Caco-2 (cell line): ENCODE data around the gene RNF167. TPM values are rescaled to one million over a fixed set of nuclear protein-coding genes. Genes with fewer than 3 reads are reported as not detected.

Experiments used
- BruUV-seq: library from RNA; stranded (reverse); fragments of 400-500 nt; replicated peaks from 2 replicates; lab custom pipeline; 2021; lab: Mats Ljungman, UMichigan
- CTCF ChIA-PET: fragments of 300-600 bp; sonication (Branson Sonifier 250); formaldehyde crosslinking; loops from one replicate; lab custom pipeline; 2022; ENCODE audit warnings: antibody characterized with exemption; lab: Charles Lee
- POLR2A ChIA-PET: fragments of 300-600 bp; sonication (Branson Sonifier 250); formaldehyde crosslinking; loops from one replicate; lab custom pipeline; 2022; ENCODE audit warnings: antibody characterized with exemption; lab: Charles Lee
- DNase-seq, 2 experiments: peaks; one replicate each; pipeline versions ENCODE4 v3.0.0 to v3.0.0-alpha.2; 2020 to 2022
- H3K27me3 ChIP-seq: replicated peaks from 2 replicates; pipeline ENCODE4 v1.6.0; 2011; ENCODE audit warnings: low read length; ENCODE audit not compliant: control insufficient read depth, insufficient read depth
- H3K36me3 ChIP-seq: 2 replicates; pipeline ENCODE4 v1.5.1; 2011; ENCODE audit warnings: low read length; ENCODE audit not compliant: control insufficient read depth, insufficient read depth
- H3K4me1 ChIP-seq: fragments of 250-450 bp; sonication (Bioruptor Pico); 2 replicates; pipeline ENCODE4 v1.5.1; 2020; ENCODE audit warnings: mild to moderate bottlenecking
- H3K4me3 ChIP-seq: 2 replicates; pipeline ENCODE4 v1.5.1; 2011; ENCODE audit warnings: low read depth, mild to moderate bottlenecking, control low read depth, low read length
- H3K9me3 ChIP-seq: fragments of 250-450 bp; sonication (Bioruptor Pico); 2 replicates; pipeline ENCODE4 v1.5.1; 2020; ENCODE audit warnings: mild to moderate bottlenecking, moderate library complexity
- H3K27ac Mint-ChIP-seq: one replicate; pipeline ENCODE4 v1.8.0; 2022; ENCODE audit warnings: mixed read lengths; ENCODE audit not compliant: unreplicated experiment
- H3K27me3 Mint-ChIP-seq: one replicate; pipeline ENCODE4 v1.8.0; 2022; ENCODE audit warnings: mixed read lengths; ENCODE audit not compliant: insufficient read depth, unreplicated experiment
- H3K36me3 Mint-ChIP-seq: one replicate; pipeline ENCODE4 v1.8.0; 2022; ENCODE audit warnings: mild to moderate bottlenecking, mixed read lengths; ENCODE audit not compliant: insufficient read depth, unreplicated experiment
- H3K4me1 Mint-ChIP-seq: one replicate; pipeline ENCODE4 v1.8.0; 2022; ENCODE audit warnings: low read depth, mixed read lengths; ENCODE audit not compliant: unreplicated experiment
- H3K4me3 Mint-ChIP-seq: one replicate; pipeline ENCODE4 v1.8.0; 2022; ENCODE audit warnings: mild to moderate bottlenecking, moderate library complexity, mixed read lengths; ENCODE audit not compliant: unreplicated experiment
- H3K9me3 Mint-ChIP-seq: one replicate; pipeline ENCODE4 v1.8.0; 2022; ENCODE audit warnings: mixed read lengths; ENCODE audit not compliant: unreplicated experiment
- intact Hi-C: fragments of 100-400 bp; cut with micrococcal nuclease; formaldehyde crosslinking; loops from one replicate; pipeline ENCODE4 v1.10.0; 2022; ENCODE audit not compliant: unreplicated experiment
- total RNA-seq: library from RNA; stranded (reverse); gene quantifications from 2 replicates; pipeline ENCODE4 v1.2.3, GENCODE V29; 2022
- TF ChIP-seq, protein P1 (sequence below), 2 experiments: fragments of 200-600 bp in 1 of 2; IDR thresholded peaks; 1 replicate in 1 of 2; 2 replicates in 1 of 2; pipeline versions ENCODE4 v1.5.1 to v1.8.0; 2011 to 2022; ENCODE audit warnings: antibody characterized with exemption in 1 of 2, control low read depth in 1 of 2, inconsistent platforms in 1 of 2, low read depth in 1 of 2, low read length in 1 of 2, mild to moderate bottlenecking in 1 of 2, moderate library complexity in 1 of 2; ENCODE audit not compliant: insufficient read depth in 1 of 2, severe bottlenecking in 1 of 2, unreplicated experiment in 1 of 2

Gene RNF167
- total RNA-seq, 1 experiment from 2014 or later, result 60.9 TPM

DNA sequence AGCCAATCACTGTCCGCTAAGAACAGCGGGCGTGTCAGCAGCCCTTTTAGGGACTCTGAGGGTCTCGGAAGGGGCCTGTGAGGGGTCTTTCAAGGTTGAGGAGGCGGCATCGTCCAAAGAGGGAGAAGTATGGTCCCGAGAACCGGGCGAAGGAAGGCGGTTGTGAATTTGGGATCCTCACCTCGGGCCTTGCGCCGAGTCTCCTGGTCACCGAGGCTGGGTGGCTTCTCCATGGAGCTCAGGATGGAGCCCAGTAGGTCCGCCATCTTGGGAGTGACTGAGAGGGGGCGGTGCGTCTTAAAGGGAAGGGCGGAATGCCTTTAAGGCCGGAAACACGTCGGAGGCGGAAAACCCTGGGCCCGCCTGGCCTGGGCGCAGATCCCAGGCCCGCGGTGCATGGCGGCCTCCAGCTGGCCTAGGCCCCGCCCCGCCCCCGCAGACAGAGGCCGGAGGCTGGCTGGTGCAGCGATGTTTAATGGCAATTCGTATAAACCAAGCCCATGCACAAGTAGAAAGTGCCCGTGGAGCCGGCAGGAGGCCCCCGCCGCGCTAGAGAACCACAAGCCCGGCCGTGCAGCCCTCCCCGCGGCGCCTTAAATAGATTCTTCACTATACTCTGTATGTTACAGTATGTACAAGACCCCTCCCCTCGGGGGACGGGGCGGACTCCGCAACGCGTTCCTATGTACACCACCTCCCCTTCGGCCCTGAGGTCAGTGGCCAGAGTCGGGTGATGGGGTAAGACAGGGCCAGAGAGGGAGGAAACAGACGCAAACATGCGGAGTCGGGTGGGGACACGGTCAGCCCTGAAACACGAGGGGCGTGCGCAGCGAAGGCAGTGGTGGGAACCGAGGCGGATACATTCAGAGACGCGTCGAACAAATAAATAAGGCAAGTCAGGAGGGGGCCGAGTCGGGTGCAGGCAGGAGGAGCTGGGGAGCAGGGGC lies 27.7 kb downstream of the RNF167 start, which contains the start of gene SPAG7:
SPAG7 (minus strand) TSS at position 279 of the 947 bp plus-strand sequence; CDS start at position 266, 13 bp downstream.
- no TSS peak for BruUV-seq
- TF ChIP-seq, protein P1, sequence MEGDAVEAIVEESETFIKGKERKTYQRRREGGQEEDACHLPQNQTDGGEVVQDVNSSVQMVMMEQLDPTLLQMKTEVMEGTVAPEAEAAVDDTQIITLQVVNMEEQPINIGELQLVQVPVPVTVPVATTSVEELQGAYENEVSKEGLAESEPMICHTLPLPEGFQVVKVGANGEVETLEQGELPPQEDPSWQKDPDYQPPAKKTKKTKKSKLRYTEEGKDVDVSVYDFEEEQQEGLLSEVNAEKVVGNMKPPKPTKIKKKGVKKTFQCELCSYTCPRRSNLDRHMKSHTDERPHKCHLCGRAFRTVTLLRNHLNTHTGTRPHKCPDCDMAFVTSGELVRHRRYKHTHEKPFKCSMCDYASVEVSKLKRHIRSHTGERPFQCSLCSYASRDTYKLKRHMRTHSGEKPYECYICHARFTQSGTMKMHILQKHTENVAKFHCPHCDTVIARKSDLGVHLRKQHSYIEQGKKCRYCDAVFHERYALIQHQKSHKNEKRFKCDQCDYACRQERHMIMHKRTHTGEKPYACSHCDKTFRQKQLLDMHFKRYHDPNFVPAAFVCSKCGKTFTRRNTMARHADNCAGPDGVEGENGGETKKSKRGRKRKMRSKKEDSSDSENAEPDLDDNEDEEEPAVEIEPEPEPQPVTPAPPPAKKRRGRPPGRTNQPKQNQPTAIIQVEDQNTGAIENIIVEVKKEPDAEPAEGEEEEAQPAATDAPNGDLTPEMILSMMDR (IDR thresholded peaks at IDR 0.05; ENCODE audit: insufficient read depth in 1 of 2, low read depth in 1 of 2, low read length in 1 of 2, severe bottlenecking in 1 of 2, unreplicated experiment in 1 of 2), result no peak
- Histone ChIP-seq H3K9me3 (no peaks in the 10 kb centered on the region), H3K4me1 (peaks cover 4% of the 10 kb centered on the region; the same call in 1 of the 2 replicates), H3K36me3 (no peaks in the 10 kb centered on the region), H3K4me3 (peak within 1 kb of the TSS; percentile 68), H3K27me3 (no peaks in the 10 kb centered on the region)
- Mint-ChIP-seq H3K4me1 (no peaks in the 10 kb centered on the region), H3K9me3 (no peaks in the 10 kb centered on the region), H3K27me3 (no peaks in the 10 kb centered on the region), H3K36me3 (peaks cover 23% of the 10 kb centered on the region), H3K27ac (no peak within 1 kb of the TSS), H3K4me3 (no peak within 1 kb of the TSS)
- intact Hi-C loops, result loop anchor here (1.0 to 2.0 kb wide), 2 partner anchors 19 to 27 kb away; partner anchors contain the start of genes RNF167 and SLC25A11
- CTCF ChIA-PET, result interaction anchor here (0.6 to 2.0 kb wide), 9 partner anchors 16 to 258 kb away, joined by 3 to 13 read pairs (median 5); partner anchors contain the start of genes CAMTA2, RNF167 and SLC25A11
- POLR2A ChIA-PET, result interaction anchor here (0.9 to 3.0 kb wide), 9 partner anchors 17 to 142 kb away, joined by 3 to 54 read pairs (median 9); partner anchors contain the start of genes ENO3, INCA1, KIF1C and PFN1
- peak; percentile 85 to 90 for DNase-seq

DNA sequence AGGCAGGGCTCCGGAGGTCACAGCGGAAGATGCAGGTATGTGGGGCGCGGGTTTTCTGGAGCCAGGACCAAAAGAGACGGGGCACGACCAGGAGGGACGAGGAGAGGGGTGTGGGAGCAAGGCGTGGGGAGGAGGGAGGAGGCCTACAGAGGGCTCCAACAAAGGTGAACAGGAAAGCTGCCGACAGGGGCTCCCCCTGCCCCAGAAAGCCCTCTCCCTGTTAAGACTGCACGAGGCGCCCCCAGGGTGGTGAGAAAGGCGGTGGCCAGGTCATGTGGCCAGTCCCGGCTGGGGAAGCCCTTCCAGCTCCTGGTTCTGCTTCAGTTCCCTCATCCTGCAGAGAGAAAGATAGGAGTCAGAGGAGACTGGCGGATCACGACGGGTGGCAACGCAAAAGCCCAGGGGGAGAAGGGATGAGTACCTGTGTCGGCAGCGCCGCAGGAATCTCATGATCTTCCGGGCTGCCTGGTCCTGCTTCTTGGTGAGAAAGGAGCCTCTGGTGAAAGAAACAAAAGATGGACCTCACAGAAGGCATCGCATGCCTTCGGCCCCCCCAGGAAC lies 28.5 kb downstream of the RNF167 start:
- Histone ChIP-seq H3K27me3 (no peaks in the 10 kb centered on the region), H3K4me3 (peak overlapping the region; percentile 62), H3K9me3 (no peaks in the 10 kb centered on the region), H3K36me3 (no peaks in the 10 kb centered on the region), H3K4me1 (peaks cover 4% of the 10 kb centered on the region; the same call in 1 of the 2 replicates)
- CTCF ChIA-PET, result no interaction called here
- H3K4me1 Mint-ChIP-seq, result no peaks in the 10 kb centered on the region
- H3K27me3 Mint-ChIP-seq, result no peaks in the 10 kb centered on the region
- intact Hi-C loops, result no loop called here
- no peak overlapping the region for H3K4me3 Mint-ChIP-seq
- peak in 1 of 2 experiments; percentile 22 for DNase-seq
- TF ChIP-seq, protein P1 (IDR thresholded peaks at IDR 0.05; ENCODE audit: insufficient read depth in 1 of 2, low read depth in 1 of 2, low read length in 1 of 2, severe bottlenecking in 1 of 2, unreplicated experiment in 1 of 2), result no peak
- H3K9me3 Mint-ChIP-seq, result no peaks in the 10 kb centered on the region
- BruUV-seq, result TSS peak; percentile 27
- POLR2A ChIA-PET, result interaction anchor here (0.9 to 3.0 kb wide), 3 partner anchors 29 kb away, joined by 4 to 54 read pairs (median 4); partner anchors contain the start of genes KIF1C, RNF167 and SLC25A11
- H3K36me3 Mint-ChIP-seq, result peaks cover 28% of the 10 kb centered on the region
- no peak overlapping the region for H3K27ac Mint-ChIP-seq

DNA sequence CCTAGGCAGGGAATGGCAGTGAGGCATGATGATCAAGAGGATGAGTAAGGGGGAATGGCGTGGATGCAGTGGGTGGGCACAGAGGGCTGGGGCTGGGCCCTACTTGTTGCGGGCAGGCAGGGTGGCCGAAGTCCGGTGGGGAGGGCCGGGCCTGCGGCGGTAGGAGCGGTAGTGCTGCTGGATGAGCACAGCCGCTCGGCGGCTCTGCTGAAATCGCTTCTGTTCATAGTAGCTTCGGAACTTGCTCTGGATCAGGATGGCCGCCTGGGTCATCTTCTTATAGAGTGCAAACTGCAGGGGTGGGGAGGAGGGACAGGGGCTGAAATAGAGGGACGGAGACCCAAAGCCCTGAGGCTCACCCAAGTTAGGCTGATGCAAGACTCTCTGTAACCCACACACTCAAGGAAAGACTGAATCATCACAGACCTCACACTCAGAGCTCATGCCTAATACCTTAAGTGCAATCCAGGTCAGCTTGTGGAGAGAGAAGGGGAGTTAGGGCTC lies 29.0 kb downstream of the RNF167 start:
- DNase-seq, result peak in 1 of 2 experiments; percentile 43
- intact Hi-C loops, result no loop called here
- peaks cover 4% of the 10 kb centered on the region; the same call in 1 of the 2 replicates for H3K4me1 ChIP-seq
- Mint-ChIP-seq H3K27me3 (no peaks in the 10 kb centered on the region), H3K4me1 (no peaks in the 10 kb centered on the region), H3K4me3 (no peak overlapping the region), H3K27ac (no peak overlapping the region), H3K9me3 (no peaks in the 10 kb centered on the region), H3K36me3 (peaks cover 28% of the 10 kb centered on the region)
- H3K9me3 ChIP-seq, result no peaks in the 10 kb centered on the region
- TF ChIP-seq, protein P1 (IDR thresholded peaks at IDR 0.05; ENCODE audit: insufficient read depth in 1 of 2, low read depth in 1 of 2, low read length in 1 of 2, severe bottlenecking in 1 of 2, unreplicated experiment in 1 of 2), result no peak
- ChIA-PET CTCF (no interaction called here), POLR2A (interaction anchor here (0.9 to 1.7 kb wide), 2 partner anchors 29 kb away, joined by 4 read pairs; partner anchors contain the start of genes KIF1C, RNF167 and SLC25A11)
- H3K36me3 ChIP-seq, result no peaks in the 10 kb centered on the region
- H3K4me3 ChIP-seq, result peak overlapping the region; percentile 62
- H3K27me3 ChIP-seq, result no peaks in the 10 kb centered on the region
- no TSS peak for BruUV-seq
